A673 (cell line): ENCODE measurements around the gene CNOT8. TPM values are rescaled to one million over a fixed set of nuclear protein-coding genes. Genes with fewer than 3 reads are reported as not detected.

Experiments used
- BruUV-seq: library from RNA; stranded (reverse); fragments of 400-500 nt; replicated peaks from 2 replicates; lab custom pipeline; 2021; lab: Mats Ljungman, UMichigan
- CTCF ChIA-PET: fragments of 300-600 bp; sonication (Branson Sonifier 250); formaldehyde crosslinking; loops from one replicate; lab custom pipeline; 2022; ENCODE audit warnings: antibody characterized with exemption; lab: Charles Lee
- POLR2A ChIA-PET: fragments of 300-600 bp; sonication (Branson Sonifier 250); formaldehyde crosslinking; loops from one replicate; lab custom pipeline; 2022; ENCODE audit warnings: antibody characterized with exemption; ENCODE audit not compliant: low non-redundant PET; lab: Charles Lee
- DNase-seq: peaks from one replicate; pipeline ENCODE4 v3.0.0-alpha.2; 2015; ENCODE audit warnings: low spot score
- H3K27ac ChIP-seq: fragments of 200-600 bp; sonication (generic); 2 replicates; pipeline ENCODE4 v1.5.1; 2016; ENCODE audit warnings: mixed run types, low read depth, mild to moderate bottlenecking, mixed read lengths, antibody characterized with exemption, low read length; ENCODE audit not compliant: poor library complexity, severe bottlenecking
- H3K27me3 ChIP-seq: fragments of 200-600 bp; sonication (generic); replicated peaks from 2 replicates; pipeline ENCODE4 v1.6.1; 2017; ENCODE audit warnings: mixed run types, low read depth, mild to moderate bottlenecking, mixed read lengths, antibody characterized with exemption, low read length; ENCODE audit not compliant: insufficient read depth, poor library complexity
- H3K36me3 ChIP-seq: fragments of 200-600 bp; sonication (generic); 2 replicates; pipeline ENCODE4 v1.6.1; 2016; ENCODE audit warnings: mixed run types, mild to moderate bottlenecking, mixed read lengths, antibody characterized with exemption, low read length; ENCODE audit not compliant: insufficient read depth, poor library complexity, severe bottlenecking
- H3K4me1 ChIP-seq: fragments of 200-600 bp; sonication (generic); 2 replicates; pipeline ENCODE4 v1.6.1; 2017; ENCODE audit warnings: mixed run types, mild to moderate bottlenecking, mixed read lengths, antibody characterized with exemption, low read length; ENCODE audit not compliant: insufficient read depth, poor library complexity, severe bottlenecking
- H3K4me3 ChIP-seq: fragments of 200-600 bp; sonication (generic); 2 replicates; pipeline ENCODE4 v1.5.1; 2016; ENCODE audit warnings: low read depth, mixed run types, mild to moderate bottlenecking, mixed read lengths, low read length; ENCODE audit not compliant: poor library complexity, severe bottlenecking
- H3K9me3 ChIP-seq: fragments of 200-600 bp; sonication (generic); 2 replicates; pipeline ENCODE4 v1.6.1; 2016; ENCODE audit warnings: mixed run types, low read depth, mild to moderate bottlenecking, mixed read lengths, antibody characterized with exemption, low read length; ENCODE audit not compliant: poor library complexity, severe bottlenecking
- EZH2 ChIP-seq: fragments of 200-600 bp; sonication (generic); IDR thresholded peaks from 2 replicates; pipeline ENCODE4 v1.6.1; 2017; ENCODE audit warnings: borderline replicate concordance, low read depth, mild to moderate bottlenecking, mixed read lengths, antibody characterized with exemption, low read length; ENCODE audit not compliant: poor library complexity, severe bottlenecking
- intact Hi-C: fragments of 100-400 bp; cut with micrococcal nuclease; formaldehyde crosslinking; loops from one replicate; pipeline ENCODE4 v1.10.0; 2022; ENCODE audit not compliant: unreplicated experiment
- total RNA-seq: library from RNA; stranded (reverse); gene quantifications from 2 replicates; pipeline ENCODE4 v1.2.3, GENCODE V29; 2021
- TF ChIP-seq, protein P1 (sequence below): fragments of 300-800, 200-600 bp; sonication (generic); conservative IDR thresholded peaks from 2 replicates; pipeline ENCODE4 v1.5.1; 2017; ENCODE audit warnings: low read depth, mild to moderate bottlenecking, antibody characterized with exemption, low read length, moderate library complexity, mixed read lengths

The CNOT8 gene
- total RNA-seq, 1 experiment from 2014 or later = 45.2 TPM

DNA sequence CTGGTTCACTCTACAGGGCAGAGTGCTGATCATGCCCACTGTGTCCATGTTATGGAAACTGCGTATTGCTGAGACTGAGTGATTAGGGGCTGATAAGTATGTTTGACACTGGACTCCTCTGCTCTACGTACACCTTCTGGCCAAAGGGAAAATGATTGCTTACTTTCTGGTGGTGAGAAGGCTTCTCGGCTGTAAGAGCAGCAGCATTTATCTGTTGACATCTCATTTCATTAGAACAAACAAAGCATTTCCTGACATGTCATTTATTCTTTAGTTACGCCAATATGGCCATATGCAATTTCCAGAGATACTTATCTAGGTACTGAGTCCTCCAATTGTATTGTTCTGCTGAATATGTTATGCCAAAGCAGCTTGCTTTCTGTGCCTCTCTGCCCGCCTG lies 13.6 kb upstream of the CNOT8 start:
- Histone ChIP-seq H3K27ac (no peak overlapping the region), H3K9me3 (no peaks in the 10 kb centered on the region), H3K4me3 (no peak overlapping the region), H3K27me3 (no peaks in the 10 kb centered on the region), H3K36me3 (no peaks in the 10 kb centered on the region), H3K4me1 (no peaks in the 10 kb centered on the region)
- intact Hi-C loops = no loop called here
- no TSS peak for BruUV-seq
- ChIA-PET CTCF (no interaction called here), POLR2A (no interaction called here)
- no peak for DNase-seq
- no peak for TF ChIP-seq EZH2
- TF ChIP-seq, protein P1, sequence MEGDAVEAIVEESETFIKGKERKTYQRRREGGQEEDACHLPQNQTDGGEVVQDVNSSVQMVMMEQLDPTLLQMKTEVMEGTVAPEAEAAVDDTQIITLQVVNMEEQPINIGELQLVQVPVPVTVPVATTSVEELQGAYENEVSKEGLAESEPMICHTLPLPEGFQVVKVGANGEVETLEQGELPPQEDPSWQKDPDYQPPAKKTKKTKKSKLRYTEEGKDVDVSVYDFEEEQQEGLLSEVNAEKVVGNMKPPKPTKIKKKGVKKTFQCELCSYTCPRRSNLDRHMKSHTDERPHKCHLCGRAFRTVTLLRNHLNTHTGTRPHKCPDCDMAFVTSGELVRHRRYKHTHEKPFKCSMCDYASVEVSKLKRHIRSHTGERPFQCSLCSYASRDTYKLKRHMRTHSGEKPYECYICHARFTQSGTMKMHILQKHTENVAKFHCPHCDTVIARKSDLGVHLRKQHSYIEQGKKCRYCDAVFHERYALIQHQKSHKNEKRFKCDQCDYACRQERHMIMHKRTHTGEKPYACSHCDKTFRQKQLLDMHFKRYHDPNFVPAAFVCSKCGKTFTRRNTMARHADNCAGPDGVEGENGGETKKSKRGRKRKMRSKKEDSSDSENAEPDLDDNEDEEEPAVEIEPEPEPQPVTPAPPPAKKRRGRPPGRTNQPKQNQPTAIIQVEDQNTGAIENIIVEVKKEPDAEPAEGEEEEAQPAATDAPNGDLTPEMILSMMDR = no peak

DNA sequence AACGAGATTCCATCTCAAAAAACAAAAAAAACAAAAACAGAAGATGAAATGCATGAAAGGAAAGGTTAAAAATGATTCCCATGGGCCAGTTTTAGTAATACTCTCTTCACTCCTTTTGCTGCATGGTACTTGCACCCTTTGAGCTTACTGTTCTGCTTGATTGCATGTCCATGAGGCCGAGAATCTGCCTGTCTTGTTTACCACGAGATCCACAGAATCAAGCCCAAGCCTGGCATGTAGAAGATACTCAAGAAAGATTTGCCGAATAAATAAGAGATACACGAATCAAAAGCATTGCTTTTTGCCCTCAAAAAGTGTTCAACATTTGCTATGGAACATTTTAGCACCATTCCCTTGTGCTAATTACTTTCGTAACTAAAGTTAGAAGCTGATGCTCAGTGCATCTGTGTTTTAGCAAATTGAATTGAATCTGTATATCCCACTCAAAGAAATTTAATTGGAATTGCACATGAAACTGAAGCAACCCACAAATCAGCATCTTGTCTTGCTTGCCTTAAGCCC lies 9.1 kb upstream of the CNOT8 start:
- BruUV-seq = no TSS peak
- Histone ChIP-seq H3K27ac (no peak overlapping the region), H3K36me3 (no peaks in the 10 kb centered on the region), H3K27me3 (no peaks in the 10 kb centered on the region), H3K4me1 (no peaks in the 10 kb centered on the region), H3K9me3 (no peaks in the 10 kb centered on the region), H3K4me3 (no peak overlapping the region)
- ChIA-PET POLR2A (no interaction called here), CTCF (no interaction called here)
- DNase-seq = no peak
- TF ChIP-seq, protein P1 = no peak
- TF ChIP-seq EZH2 = no peak
- intact Hi-C loops = no loop called here

- H3K27ac ChIP-seq = no peak overlapping the region
- no peaks in the 10 kb centered on the region for H3K36me3 ChIP-seq
- no peaks in the 10 kb centered on the region for H3K4me1 ChIP-seq
- TF ChIP-seq EZH2 = no peak
- TF ChIP-seq, protein P1 = no peak
- H3K27me3 ChIP-seq = no peaks in the 10 kb centered on the region
- H3K9me3 ChIP-seq = no peaks in the 10 kb centered on the region
- intact Hi-C loops = no loop called here
- CTCF ChIA-PET = no interaction called here
- DNase-seq = no peak
- H3K4me3 ChIP-seq = no peak overlapping the region
- POLR2A ChIA-PET = no interaction called here
- BruUV-seq = no TSS peak
These were observed 8.6 kb upstream of the CNOT8 start for GRCh38 chr5:154849791-154850201.
